Endothelial cell of umbilical vein (primary cell): Measurements from ENCODE around the gene DPP7.

ENCODE experiments used
- POLR2A ChIP-seq: IDR thresholded peaks from 2 replicates; pipeline ENCODE4 v1.6.1; 2012; ENCODE audit warnings: low read depth, mild to moderate bottlenecking, control low read depth, low read length
- TF ChIP-seq, protein P1 (sequence below), 2 donors: IDR thresholded peaks; 1 replicate in 1 of 2; 2 replicates in 1 of 2; pipeline ENCODE4 v1.5.1; 2011; ENCODE audit warnings: low read length in 2 of 2, mild to moderate bottlenecking in 2 of 2, moderate library complexity in 2 of 2, control low read depth in 1 of 2, inconsistent platforms in 1 of 2, low read depth in 1 of 2; ENCODE audit not compliant: insufficient read depth in 1 of 2; ENCODE audit errors: extremely low read depth in 1 of 2

DNA sequence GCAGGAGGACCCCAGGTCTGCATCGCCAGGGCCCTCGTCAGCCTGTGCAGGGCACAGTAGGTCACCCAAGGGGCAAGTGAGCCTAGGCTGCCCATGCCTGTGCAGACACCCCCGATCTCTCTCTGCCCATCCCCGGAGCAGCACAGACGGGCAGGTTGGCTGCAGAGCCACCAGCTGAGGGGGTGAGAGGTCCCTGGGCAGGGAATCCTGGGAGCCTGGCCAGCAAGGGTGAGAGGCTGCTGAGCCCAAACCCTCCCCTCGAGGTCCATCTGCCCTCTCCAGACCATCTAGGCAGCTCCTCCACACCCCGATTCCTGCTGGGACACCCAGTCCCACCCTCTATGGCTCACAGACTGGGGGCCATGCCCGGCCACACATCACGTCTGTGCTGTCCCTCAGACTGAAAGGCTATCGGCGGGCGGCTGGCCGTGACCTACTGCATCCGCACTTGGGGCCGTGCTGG, 2.8 kb upstream of the DPP7 start:
- TF ChIP-seq POLR2A, result no peak
- TF ChIP-seq, protein P1, sequence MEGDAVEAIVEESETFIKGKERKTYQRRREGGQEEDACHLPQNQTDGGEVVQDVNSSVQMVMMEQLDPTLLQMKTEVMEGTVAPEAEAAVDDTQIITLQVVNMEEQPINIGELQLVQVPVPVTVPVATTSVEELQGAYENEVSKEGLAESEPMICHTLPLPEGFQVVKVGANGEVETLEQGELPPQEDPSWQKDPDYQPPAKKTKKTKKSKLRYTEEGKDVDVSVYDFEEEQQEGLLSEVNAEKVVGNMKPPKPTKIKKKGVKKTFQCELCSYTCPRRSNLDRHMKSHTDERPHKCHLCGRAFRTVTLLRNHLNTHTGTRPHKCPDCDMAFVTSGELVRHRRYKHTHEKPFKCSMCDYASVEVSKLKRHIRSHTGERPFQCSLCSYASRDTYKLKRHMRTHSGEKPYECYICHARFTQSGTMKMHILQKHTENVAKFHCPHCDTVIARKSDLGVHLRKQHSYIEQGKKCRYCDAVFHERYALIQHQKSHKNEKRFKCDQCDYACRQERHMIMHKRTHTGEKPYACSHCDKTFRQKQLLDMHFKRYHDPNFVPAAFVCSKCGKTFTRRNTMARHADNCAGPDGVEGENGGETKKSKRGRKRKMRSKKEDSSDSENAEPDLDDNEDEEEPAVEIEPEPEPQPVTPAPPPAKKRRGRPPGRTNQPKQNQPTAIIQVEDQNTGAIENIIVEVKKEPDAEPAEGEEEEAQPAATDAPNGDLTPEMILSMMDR (IDR thresholded peaks at IDR 0.05; ENCODE audit: extremely low read depth in 1 of 2, insufficient read depth in 1 of 2, low read depth in 1 of 2, low read length in 2 of 2), result no peak
